ENCODE measurements around the gene CBX2. TPM values are rescaled to one million over a fixed set of nuclear protein-coding genes. Genes with fewer than 3 reads are reported as not detected.

Gene CBX2
- total and polyA plus RNA-seq, 2 of the 4 experiments (the other 2 are of a cell fraction) = 2.0 to 3.2 TPM

DNA sequence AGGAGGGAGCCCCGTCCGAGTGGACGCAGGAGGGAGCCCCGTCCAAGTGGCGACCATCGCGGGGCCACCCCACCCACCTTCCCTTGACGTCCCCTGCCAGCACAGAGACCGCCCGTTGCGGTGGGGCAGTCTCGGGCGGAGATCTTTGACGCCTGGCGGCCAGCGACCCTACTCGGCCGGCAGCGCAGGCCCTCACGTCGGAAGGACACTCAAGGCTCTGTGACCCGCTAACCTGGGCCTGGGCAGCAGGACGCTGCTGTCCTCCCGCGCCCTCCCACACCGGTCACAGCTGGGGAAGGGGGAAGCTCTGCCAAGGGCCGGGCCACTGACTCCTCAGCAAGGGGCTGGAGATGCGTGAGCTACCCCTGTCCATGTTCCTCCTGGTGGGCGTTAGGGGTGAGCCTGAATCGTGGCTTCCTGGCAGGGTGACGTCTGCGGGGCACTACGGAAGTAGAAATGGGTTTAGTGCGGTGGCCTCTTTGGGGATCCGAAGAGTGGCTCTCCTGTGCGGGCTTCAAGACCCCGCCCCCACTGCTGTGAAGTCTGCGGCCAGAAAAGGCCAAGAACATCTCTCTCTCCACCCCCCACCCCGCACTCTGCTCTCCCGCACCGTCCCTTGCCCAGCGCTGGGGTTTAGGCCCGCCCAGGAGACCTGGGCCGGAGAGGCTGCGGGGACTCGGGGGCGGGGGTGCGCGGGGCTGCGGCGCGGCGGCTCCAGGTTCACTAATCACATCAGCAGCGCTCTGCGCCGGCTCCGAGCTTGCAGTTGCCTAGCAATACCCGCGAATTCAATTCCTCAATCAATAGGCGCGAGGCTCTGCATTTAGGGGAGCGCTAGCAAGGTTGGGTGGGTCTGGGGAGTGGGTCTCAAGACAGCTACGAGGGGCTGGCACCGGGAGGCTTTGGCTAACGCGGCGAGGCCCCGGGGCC, 13.1 kb downstream of the CBX2 start (continued):
- TF ChIP-seq, protein P1, sequence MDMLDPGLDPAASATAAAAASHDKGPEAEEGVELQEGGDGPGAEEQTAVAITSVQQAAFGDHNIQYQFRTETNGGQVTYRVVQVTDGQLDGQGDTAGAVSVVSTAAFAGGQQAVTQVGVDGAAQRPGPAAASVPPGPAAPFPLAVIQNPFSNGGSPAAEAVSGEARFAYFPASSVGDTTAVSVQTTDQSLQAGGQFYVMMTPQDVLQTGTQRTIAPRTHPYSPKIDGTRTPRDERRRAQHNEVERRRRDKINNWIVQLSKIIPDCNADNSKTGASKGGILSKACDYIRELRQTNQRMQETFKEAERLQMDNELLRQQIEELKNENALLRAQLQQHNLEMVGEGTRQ (IDR thresholded peaks at IDR 0.05; ENCODE audit: low read depth, low read length) = no peak

DNA sequence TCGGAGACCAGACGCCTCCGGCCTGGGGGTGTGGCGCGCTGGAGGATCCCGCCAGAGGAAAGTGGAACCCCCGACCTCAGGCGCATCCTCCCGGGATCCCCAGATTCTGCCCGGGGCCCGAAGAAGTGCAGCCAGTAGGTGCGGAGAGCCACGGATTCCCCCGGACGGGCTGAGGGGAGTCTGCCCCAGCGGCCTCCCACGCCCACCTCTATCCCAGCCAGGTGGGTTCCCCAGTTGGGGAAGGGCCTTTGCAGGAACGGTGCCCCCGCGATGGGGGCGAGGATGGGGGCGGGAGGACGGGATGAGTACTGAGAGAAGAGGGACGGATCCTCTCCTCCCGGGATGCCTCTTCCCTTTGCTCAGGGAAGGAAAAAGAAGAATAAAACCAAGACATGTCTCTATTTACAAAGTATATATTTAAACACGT, 13.8 kb downstream of the CBX2 start:
- H2BK15ac ChIP-seq (ENCODE audit: low read depth, low read length) = no peak overlapping the region
- peaks cover 37% of the 10 kb centered on the region for H3K27me3 ChIP-seq (ENCODE audit: control insufficient read depth, insufficient read depth, low read length)
- H3K14ac ChIP-seq (replicated peaks; ENCODE audit: low read depth, low read length) = no peak overlapping the region
- H3K79me1 ChIP-seq (ENCODE audit: low read depth in 1 of 2, low read length in 2 of 2) = peaks cover 8 to 23% of the 10 kb centered on the region in 2 experiments; a peak in 2 of 4 replicates
- no peak for TF ChIP-seq RAD21 (IDR thresholded peaks at IDR 0.05; ENCODE audit: low read length)
- no peak for TF ChIP-seq CHD1 (IDR thresholded peaks at IDR 0.05; ENCODE audit: low read depth, low read length)
- no peak for TF ChIP-seq POLR2A (IDR thresholded peaks at IDR 0.05; ENCODE audit: low read depth, low read length)
- TF ChIP-seq FOS (IDR thresholded peaks at IDR 0.05; ENCODE audit: low read depth, low read length) = no peak
- TF ChIP-seq CEBPB (IDR thresholded peaks at IDR 0.05; ENCODE audit: low read depth, low read length) = no peak
- no peak for TF ChIP-seq SMC3 (IDR thresholded peaks at IDR 0.05; ENCODE audit: low read depth, low read length)
- TF ChIP-seq MXI1 (IDR thresholded peaks at IDR 0.05; ENCODE audit: borderline replicate concordance, low read depth, low read length) = no peak
- TF ChIP-seq, protein P2, sequence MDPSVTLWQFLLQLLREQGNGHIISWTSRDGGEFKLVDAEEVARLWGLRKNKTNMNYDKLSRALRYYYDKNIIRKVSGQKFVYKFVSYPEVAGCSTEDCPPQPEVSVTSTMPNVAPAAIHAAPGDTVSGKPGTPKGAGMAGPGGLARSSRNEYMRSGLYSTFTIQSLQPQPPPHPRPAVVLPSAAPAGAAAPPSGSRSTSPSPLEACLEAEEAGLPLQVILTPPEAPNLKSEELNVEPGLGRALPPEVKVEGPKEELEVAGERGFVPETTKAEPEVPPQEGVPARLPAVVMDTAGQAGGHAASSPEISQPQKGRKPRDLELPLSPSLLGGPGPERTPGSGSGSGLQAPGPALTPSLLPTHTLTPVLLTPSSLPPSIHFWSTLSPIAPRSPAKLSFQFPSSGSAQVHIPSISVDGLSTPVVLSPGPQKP (IDR thresholded peaks at IDR 0.05; ENCODE audit: borderline replicate concordance, low read depth, low read length) = no peak
- TF ChIP-seq RCOR1 (IDR thresholded peaks at IDR 0.05; ENCODE audit: insufficient replicate concordance, low read length) = no peak
- TF ChIP-seq MAFK (IDR thresholded peaks at IDR 0.05; ENCODE audit: low read depth, low read length) = no peak
- no peak for TF ChIP-seq BHLHE40 (IDR thresholded peaks at IDR 0.05; ENCODE audit: low read depth, low read length)
- no peak for TF ChIP-seq RFX5 (IDR thresholded peaks at IDR 0.05; ENCODE audit: low read depth, low read length)
- no peak for TF ChIP-seq MAZ (IDR thresholded peaks at IDR 0.05; ENCODE audit: borderline replicate concordance, low read depth, low read length)
- 12% methylated on average over 5 of the region's 26 CpGs; no CpG with 5 or more reads in 1 of the 2 experiments for WGBS, 2 experiments (ENCODE audit: extremely low coverage in 2 of 2, insufficient read length in 1 of 2)
- H3K27ac ChIP-seq (ENCODE audit: insufficient read depth, low read length) = no peak overlapping the region
- intact Hi-C loops (cut with micrococcal nuclease) = loop anchor here (2.0 kb wide), 1 partner anchor 201 kb away; no protein-coding TSS in a partner anchor
- H2BK20ac ChIP-seq (ENCODE audit: low read depth, low read length) = no peak overlapping the region
- H3K4me3 ChIP-seq (ENCODE audit: insufficient read depth, low read depth, low read length) = no peak overlapping the region
- no peak overlapping the region for H4K91ac ChIP-seq (ENCODE audit: insufficient read depth, low read depth, low read length)
- DNase-seq = no peak
- peak overlapping the region; percentile 24; the same call in 1 of the 2 replicates for H2AK5ac ChIP-seq (ENCODE audit: low read depth, low read length)
- H3K4me2 ChIP-seq (ENCODE audit: low read depth, low read length) = no peak overlapping the region
- in situ Hi-C loops (cut with MboI; ENCODE audit: low sequenced_read_pairs) = loop anchor here (5.0 kb wide), 1 partner anchor 196 kb away; no protein-coding TSS in a partner anchor
- CTCF ChIA-PET = no interaction called here
- no peak overlapping the region for H3K9ac ChIP-seq (ENCODE audit: low read depth, low read length)
- no peak overlapping the region for H3K23ac ChIP-seq (ENCODE audit: low read depth, low read length)
- BruUV-seq (replicated peaks) = no TSS peak
- no peak overlapping the region for H4K5ac ChIP-seq (ENCODE audit: low read depth, low read length)
- H2BK5ac ChIP-seq (ENCODE audit: low read depth, low read length, poor library complexity, severe bottlenecking) = no peak overlapping the region
- H3K4me1 ChIP-seq (ENCODE audit: control insufficient read depth, insufficient read depth, low read length) = peaks cover 17% of the 10 kb centered on the region
- no peak for ATAC-seq (ENCODE audit: low read depth)
- H3K4ac ChIP-seq (ENCODE audit: low read depth, low read length) = no peak overlapping the region
- dilution Hi-C loops (cut with HindIII; ENCODE audit: low sequenced_read_pairs, unreplicated experiment) = no loop called here
- no peak overlapping the region for H2AFZ ChIP-seq (replicated peaks; ENCODE audit: low read length, poor library complexity)
- H3K9me1 ChIP-seq (ENCODE audit: insufficient read depth, low read length) = peaks cover 5% of the 10 kb centered on the region; the same call in 1 of the 2 replicates
- H3K18ac ChIP-seq (ENCODE audit: low read depth, low read length) = no peak overlapping the region
- no peaks in the 10 kb centered on the region for H3K9me3 ChIP-seq (ENCODE audit: control insufficient read depth, insufficient read depth, low read length)
- no peak overlapping the region for H3K56ac ChIP-seq (ENCODE audit: extremely low read depth, insufficient read depth, low read length)
- H4K8ac ChIP-seq (ENCODE audit: low read depth in 2 of 2, low read length in 2 of 2) = no peak overlapping the region
- peaks cover 14% of the 10 kb centered on the region for H4K20me1 ChIP-seq (ENCODE audit: insufficient read depth, low read length)
- H2BK120ac ChIP-seq (ENCODE audit: low read depth, low read length) = no peak overlapping the region
- H3K36me3 ChIP-seq (ENCODE audit: control insufficient read depth, insufficient read depth, low read length) = peaks cover 9% of the 10 kb centered on the region; the same call in 1 of the 2 replicates
- POLR2A ChIA-PET (ENCODE audit: unreplicated experiment) = no interaction called here
- no peak overlapping the region for H2AK9ac ChIP-seq (replicated peaks; ENCODE audit: low read depth, low read length, poor library complexity)
